Hepatocyte (in vitro differentiated cells): ENCODE data around the gene RHPN2. TPM values are rescaled to one million over a fixed set of nuclear protein-coding genes. Genes with fewer than 3 reads are reported as not detected.

Experiments
- DNase-seq: peaks from one replicate; pipeline ENCODE4 v3.0.0-alpha.2; 2016; ENCODE audit warnings: low spot score
- H2AFZ ChIP-seq: fragments of 200-600 bp; sonication (generic); 2 replicates; pipeline ENCODE4 v1.6.0; 2016; ENCODE audit warnings: antibody characterized with exemption, mild to moderate bottlenecking
- H3K27ac ChIP-seq: fragments of 200-600 bp; sonication (generic); 2 replicates; pipeline ENCODE4 v1.5.1; 2016; ENCODE audit warnings: mild to moderate bottlenecking
- H3K27me3 ChIP-seq: fragments of 200-600 bp; sonication (generic); 2 replicates; pipeline ENCODE4 v1.6.1; 2016
- H3K36me3 ChIP-seq: fragments of 200-600 bp; sonication (generic); replicated peaks from 2 replicates; pipeline ENCODE4 v1.5.1; 2016; ENCODE audit warnings: low read depth; ENCODE audit not compliant: insufficient read depth
- H3K4me1 ChIP-seq: fragments of 200-600 bp; sonication (generic); 2 replicates; pipeline ENCODE4 v1.5.1; 2016; ENCODE audit warnings: mild to moderate bottlenecking, moderate library complexity; ENCODE audit not compliant: insufficient read depth
- H3K4me2 ChIP-seq: fragments of 200-600 bp; sonication (generic); 2 replicates; pipeline ENCODE4 v1.6.0; 2016
- H3K4me3 ChIP-seq: fragments of 200-600 bp; sonication (generic); 2 replicates; pipeline ENCODE4 v1.5.1; 2016; ENCODE audit warnings: mild to moderate bottlenecking
- H3K79me2 ChIP-seq: fragments of 200-600 bp; sonication (generic); 2 replicates; pipeline ENCODE4 v1.6.0; 2017; ENCODE audit warnings: mild to moderate bottlenecking
- H3K9me2 ChIP-seq: fragments of 200-600 bp; sonication (generic); replicated peaks from 2 replicates; pipeline ENCODE4 v1.6.0; 2017; ENCODE audit warnings: mild to moderate bottlenecking; ENCODE audit not compliant: insufficient read depth
- H3K9me3 ChIP-seq: fragments of 200-600 bp; sonication (generic); 2 replicates; pipeline ENCODE4 v1.5.1; 2016; ENCODE audit warnings: low read depth, mild to moderate bottlenecking
- H4K20me1 ChIP-seq: fragments of 200-600 bp; sonication (generic); 2 replicates; pipeline ENCODE4 v1.6.0; 2016; ENCODE audit warnings: mild to moderate bottlenecking; ENCODE audit not compliant: insufficient read depth, poor library complexity, severe bottlenecking
- EZH2 ChIP-seq: fragments of 200-600 bp; sonication (generic); IDR thresholded peaks from 2 replicates; pipeline ENCODE4 v1.6.1; 2016; ENCODE audit warnings: antibody characterized with exemption, mild to moderate bottlenecking, borderline replicate concordance
- EZH2phosphoT487 ChIP-seq: fragments of 200-600 bp; sonication (generic); IDR thresholded peaks from one replicate; pipeline ENCODE4 v1.6.1; 2018; ENCODE audit warnings: antibody characterized with exemption, mild to moderate bottlenecking, low read depth, moderate library complexity; ENCODE audit not compliant: unreplicated experiment, severe bottlenecking
- WGBS: methylation state at CpG from one replicate; pipeline ENCODE4 v1.1.6; 2016; ENCODE audit warnings: low lambda C conversion rate; ENCODE audit errors: missing lambda C conversion rate; 5-methylcytosine and 5-hydroxymethylcytosine counted together
- polyA plus RNA-seq: library from polyadenylated mRNA; unstranded; fragments of >200 nt; fragmentation: Nextera tagmentation; extraction: Ambion mirVana; gene quantifications from 2 replicates; pipeline ENCODE4 v1.2.1, GENCODE V29; 2016
- total RNA-seq: library from RNA; depleted of rRNA; stranded (reverse); fragments of >200 nt; gene quantifications from 2 replicates; pipeline ENCODE4 v1.2.3, GENCODE V29; 2014
- TF ChIP-seq, protein P1 (sequence below): fragments of 200-600 bp; sonication (generic); IDR thresholded peaks from 2 replicates; pipeline ENCODE4 v1.5.1; 2016; ENCODE audit warnings: antibody characterized with exemption, mild to moderate bottlenecking; ENCODE audit not compliant: poor library complexity

RHPN2 gene
- total and polyA plus RNA-seq, 2 experiments from 2014 or later: 44.3 to 67.9 TPM

GRCh38 chr19:33089010-33089409 lies 24.3 kb upstream of the RHPN2 start:
- H3K36me3 ChIP-seq: no peaks in the 10 kb centered on the region
- no peaks in the 10 kb centered on the region for H4K20me1 ChIP-seq
- H3K9me2 ChIP-seq: no peaks in the 10 kb centered on the region
- H3K79me2 ChIP-seq: no peaks in the 10 kb centered on the region
- no peak overlapping the region for H3K4me3 ChIP-seq
- TF ChIP-seq EZH2phosphoT487 (no peak), EZH2 (no peak)
- TF ChIP-seq, protein P1, sequence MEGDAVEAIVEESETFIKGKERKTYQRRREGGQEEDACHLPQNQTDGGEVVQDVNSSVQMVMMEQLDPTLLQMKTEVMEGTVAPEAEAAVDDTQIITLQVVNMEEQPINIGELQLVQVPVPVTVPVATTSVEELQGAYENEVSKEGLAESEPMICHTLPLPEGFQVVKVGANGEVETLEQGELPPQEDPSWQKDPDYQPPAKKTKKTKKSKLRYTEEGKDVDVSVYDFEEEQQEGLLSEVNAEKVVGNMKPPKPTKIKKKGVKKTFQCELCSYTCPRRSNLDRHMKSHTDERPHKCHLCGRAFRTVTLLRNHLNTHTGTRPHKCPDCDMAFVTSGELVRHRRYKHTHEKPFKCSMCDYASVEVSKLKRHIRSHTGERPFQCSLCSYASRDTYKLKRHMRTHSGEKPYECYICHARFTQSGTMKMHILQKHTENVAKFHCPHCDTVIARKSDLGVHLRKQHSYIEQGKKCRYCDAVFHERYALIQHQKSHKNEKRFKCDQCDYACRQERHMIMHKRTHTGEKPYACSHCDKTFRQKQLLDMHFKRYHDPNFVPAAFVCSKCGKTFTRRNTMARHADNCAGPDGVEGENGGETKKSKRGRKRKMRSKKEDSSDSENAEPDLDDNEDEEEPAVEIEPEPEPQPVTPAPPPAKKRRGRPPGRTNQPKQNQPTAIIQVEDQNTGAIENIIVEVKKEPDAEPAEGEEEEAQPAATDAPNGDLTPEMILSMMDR: no peak
- H3K9me3 ChIP-seq: no peaks in the 10 kb centered on the region
- WGBS: 58% methylated on average over 3 of the region's 3 CpGs
- peak overlapping the region; percentile 66 for H3K27ac ChIP-seq
- no peak overlapping the region for H2AFZ ChIP-seq
- no peaks in the 10 kb centered on the region for H3K4me1 ChIP-seq
- no peak for DNase-seq
- H3K27me3 ChIP-seq: no peaks in the 10 kb centered on the region
- H3K4me2 ChIP-seq: no peak overlapping the region

DNA sequence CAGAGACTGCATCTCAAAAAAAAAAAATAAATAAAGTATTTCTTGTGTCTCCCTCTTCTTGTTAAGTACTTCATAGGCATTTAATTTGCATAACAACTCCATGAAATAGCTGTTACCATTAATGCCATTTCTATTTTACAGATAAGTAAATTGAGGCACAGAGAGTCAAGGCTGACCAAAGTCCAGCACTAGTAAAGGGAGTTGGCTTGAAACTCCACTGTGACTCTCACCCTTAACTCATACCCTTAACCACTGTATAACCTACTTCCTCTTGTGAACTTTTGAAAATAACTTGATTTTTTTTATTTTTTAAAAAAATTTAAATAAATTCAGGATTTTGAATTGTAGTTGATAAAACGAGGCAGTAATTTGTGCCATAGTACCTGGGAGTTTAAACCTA lies 22.3 kb upstream of the RHPN2 start:
- DNase-seq: no peak
- TF ChIP-seq, protein P1: no peak
- 97% methylated on average over 1 of the region's 1 CpG for WGBS

DNA sequence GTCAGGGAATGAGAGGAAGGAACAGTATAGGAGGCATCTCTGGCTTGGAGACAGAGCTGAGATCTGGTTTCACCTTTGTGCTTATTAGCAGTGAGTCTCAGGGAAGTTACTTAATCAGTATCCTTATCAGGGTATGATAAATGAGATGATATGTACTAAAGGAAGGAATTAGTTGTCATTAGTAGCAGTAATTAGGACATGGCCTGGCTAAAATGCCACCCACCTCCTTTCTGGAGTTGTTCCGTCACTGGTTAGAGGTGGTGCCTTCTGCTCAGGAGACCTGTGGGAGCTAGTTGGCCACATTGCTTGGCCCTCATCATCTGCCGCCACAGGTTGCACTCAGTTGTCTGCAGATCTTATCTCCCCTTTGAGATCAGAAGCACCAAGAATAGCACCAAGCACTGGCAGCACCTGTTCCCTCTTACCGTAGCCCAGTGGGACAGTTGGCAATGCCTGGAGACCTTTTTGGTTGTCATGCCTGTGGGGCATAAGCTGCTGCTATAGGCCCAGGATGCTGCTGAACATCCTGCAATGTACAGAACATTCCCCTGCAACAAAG lies 21.0 kb upstream of the RHPN2 start:
- Histone ChIP-seq H3K4me2 (no peak overlapping the region), H3K4me3 (no peak overlapping the region), H3K79me2 (peaks cover 24% of the 10 kb centered on the region), H3K27me3 (no peaks in the 10 kb centered on the region), H3K36me3 (no peaks in the 10 kb centered on the region), H3K9me2 (no peaks in the 10 kb centered on the region), H3K4me1 (peaks cover 10% of the 10 kb centered on the region), H3K27ac (peak overlapping the region; percentile 62), H4K20me1 (no peaks in the 10 kb centered on the region), H2AFZ (no peak overlapping the region), H3K9me3 (no peaks in the 10 kb centered on the region)
- 81% methylated on average over 3 of the region's 3 CpGs for WGBS
- DNase-seq: no peak
- TF ChIP-seq EZH2phosphoT487: no peak
- TF ChIP-seq, protein P1: no peak
- TF ChIP-seq EZH2: no peak

More for the DNA sequence above, 22.3 kb upstream of the RHPN2 start:
- Histone ChIP-seq H2AFZ (no peak overlapping the region), H3K4me2 (no peak overlapping the region), H4K20me1 (no peaks in the 10 kb centered on the region), H3K36me3 (no peaks in the 10 kb centered on the region), H3K27me3 (no peaks in the 10 kb centered on the region), H3K4me3 (no peak overlapping the region), H3K9me2 (no peaks in the 10 kb centered on the region), H3K4me1 (peaks cover 6% of the 10 kb centered on the region), H3K9me3 (no peaks in the 10 kb centered on the region), H3K27ac (no peak overlapping the region), H3K79me2 (peaks cover 16% of the 10 kb centered on the region)
